IPS-18a (cell line): ENCODE results near the gene MAP2K5.

Source experiments
- H3K27ac ChIP-seq: one replicate; pipeline ENCODE4 v1.5.1; 2013; ENCODE audit warnings: low read length
- H3K27me3 ChIP-seq: one replicate; pipeline ENCODE4 v1.6.1; 2013; ENCODE audit warnings: mild to moderate bottlenecking, low read length; ENCODE audit not compliant: control insufficient read depth, insufficient read depth
- H3K36me3 ChIP-seq: one replicate; pipeline ENCODE4 v1.6.1; 2013; ENCODE audit warnings: low read depth, low read length; ENCODE audit not compliant: control insufficient read depth
- H3K4me1 ChIP-seq: one replicate; pipeline ENCODE4 v1.6.1; 2013; ENCODE audit warnings: low read depth, low read length; ENCODE audit not compliant: control insufficient read depth
- H3K4me3 ChIP-seq: one replicate; pipeline ENCODE4 v1.5.1; 2013; ENCODE audit warnings: low read length
- H3K9ac ChIP-seq: one replicate; pipeline ENCODE4 v1.6.1; 2013; ENCODE audit warnings: mild to moderate bottlenecking, low read length, moderate library complexity
- H3K9me3 ChIP-seq: one replicate; pipeline ENCODE4 v1.6.1; 2013; ENCODE audit warnings: low read depth, low read length; ENCODE audit not compliant: control insufficient read depth

MAP2K5 gene

DNA sequence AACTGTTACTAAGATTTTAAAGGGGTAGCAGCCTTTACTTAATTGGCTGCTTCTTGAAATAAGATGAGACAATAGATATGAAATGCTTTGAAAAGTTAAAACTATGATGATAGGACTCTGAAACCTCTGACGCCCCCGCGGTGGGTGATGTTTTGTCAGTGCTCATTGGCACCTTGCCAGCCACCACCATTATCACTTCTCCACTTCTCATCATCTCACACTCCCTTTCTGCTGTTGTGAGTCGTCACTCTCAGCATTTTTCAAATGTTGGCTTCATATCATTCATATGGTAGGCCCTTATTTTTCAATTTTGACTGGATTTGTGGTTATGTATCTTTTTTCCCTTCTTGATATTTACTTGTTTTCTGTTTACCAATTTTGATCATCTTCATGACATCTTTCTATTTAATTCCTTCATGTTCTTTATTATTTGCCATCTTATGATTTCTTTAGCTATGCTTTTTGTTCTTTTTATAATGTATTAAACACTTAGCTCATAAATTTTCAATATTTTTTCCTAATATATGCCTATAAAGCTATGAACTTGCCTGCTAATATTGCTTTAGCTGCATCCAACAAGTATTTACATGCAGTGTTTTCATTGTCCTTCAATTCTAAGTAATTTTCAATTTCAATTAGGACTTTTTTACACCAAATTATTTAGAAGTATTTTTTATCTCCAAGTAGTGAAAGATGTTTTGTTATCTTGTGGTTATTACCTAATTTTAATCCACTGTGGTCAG lies 252.5 kb downstream of the MAP2K5 start:
- no peaks in the 10 kb centered on the region for H3K27me3 ChIP-seq
- no peaks in the 10 kb centered on the region for H3K36me3 ChIP-seq
- H3K4me1 ChIP-seq = peaks cover 19% of the 10 kb centered on the region
- no peak overlapping the region for H3K9ac ChIP-seq
- H3K4me3 ChIP-seq = no peak overlapping the region
- no peaks in the 10 kb centered on the region for H3K9me3 ChIP-seq
- no peak overlapping the region for H3K27ac ChIP-seq

DNA sequence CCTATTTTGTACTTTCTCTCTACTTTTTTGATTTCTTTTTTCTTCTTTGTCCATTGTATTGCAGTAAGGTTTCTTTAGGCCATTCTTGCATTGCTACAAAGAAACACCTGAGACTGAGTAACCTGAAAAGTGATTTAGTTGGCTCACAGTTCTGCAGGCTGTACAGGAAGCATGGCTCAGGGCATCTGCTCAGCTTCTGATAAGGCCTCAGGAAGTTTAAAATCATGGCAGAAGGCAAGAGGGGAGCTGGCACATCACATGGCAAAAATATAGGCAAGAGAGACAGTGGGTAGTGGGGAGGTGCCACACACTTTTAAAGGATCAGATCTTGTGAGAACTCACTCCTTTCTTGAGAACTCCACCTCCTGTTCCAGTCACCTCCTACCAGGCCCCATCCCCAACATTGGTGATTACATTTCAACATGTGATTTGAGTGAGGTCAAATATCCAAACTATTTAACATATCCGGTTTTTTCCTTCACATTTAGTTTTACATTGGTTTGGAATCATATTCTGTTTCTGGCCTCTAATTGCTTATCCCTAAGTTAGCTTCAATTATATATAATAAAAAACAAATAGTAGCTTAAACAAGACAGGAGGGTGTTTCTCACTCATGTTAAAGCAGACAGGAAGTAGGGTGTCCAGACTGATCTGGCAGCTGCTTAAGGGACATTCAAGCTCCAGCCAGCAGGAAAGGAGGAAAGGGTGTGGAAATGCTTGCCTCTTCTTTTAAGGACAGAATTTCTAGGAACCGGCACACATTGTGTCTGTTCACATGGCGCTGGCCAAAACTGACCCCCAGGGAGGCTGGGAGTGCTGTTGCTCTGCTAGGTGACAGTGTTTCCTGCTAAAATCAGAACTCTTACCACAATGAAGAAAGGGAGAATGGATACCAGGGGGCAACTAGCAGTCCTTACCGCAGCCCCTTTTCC lies 254.0 kb downstream of the MAP2K5 start:
- Histone ChIP-seq H3K9me3 (no peaks in the 10 kb centered on the region), H3K36me3 (no peaks in the 10 kb centered on the region), H3K4me3 (no peak overlapping the region)

DNA sequence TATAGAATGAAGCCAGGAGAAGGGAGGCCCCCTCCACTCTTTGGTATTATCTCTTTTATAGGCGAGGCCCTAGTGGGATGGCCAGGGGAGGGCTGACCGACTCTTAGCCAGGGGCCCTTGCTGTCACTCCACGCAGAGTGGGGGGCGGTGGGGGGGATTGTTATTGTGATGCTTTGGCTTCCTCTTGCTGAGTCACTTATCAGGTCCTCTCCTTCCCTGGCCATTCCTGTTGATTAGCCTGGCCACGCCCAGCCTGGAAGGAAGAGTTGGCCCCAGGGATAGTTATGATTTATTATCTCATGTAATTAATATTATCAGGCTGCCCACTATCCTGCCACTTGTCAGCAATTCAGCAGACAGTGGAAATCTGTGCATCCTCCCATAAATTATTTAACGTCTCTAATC lies 257.3 kb downstream of the MAP2K5 start:
- Histone ChIP-seq H3K4me1 (peaks cover 9% of the 10 kb centered on the region), H3K27ac (no peak overlapping the region), H3K4me3 (no peak overlapping the region), H3K9ac (no peak overlapping the region), H3K36me3 (no peaks in the 10 kb centered on the region), H3K9me3 (no peaks in the 10 kb centered on the region), H3K27me3 (no peaks in the 10 kb centered on the region)

More for the DNA sequence above, 254.0 kb downstream of the MAP2K5 start:
- Histone ChIP-seq H3K4me1 (peaks cover 10% of the 10 kb centered on the region), H3K27me3 (no peaks in the 10 kb centered on the region), H3K27ac (no peak overlapping the region), H3K9ac (no peak overlapping the region)

DNA sequence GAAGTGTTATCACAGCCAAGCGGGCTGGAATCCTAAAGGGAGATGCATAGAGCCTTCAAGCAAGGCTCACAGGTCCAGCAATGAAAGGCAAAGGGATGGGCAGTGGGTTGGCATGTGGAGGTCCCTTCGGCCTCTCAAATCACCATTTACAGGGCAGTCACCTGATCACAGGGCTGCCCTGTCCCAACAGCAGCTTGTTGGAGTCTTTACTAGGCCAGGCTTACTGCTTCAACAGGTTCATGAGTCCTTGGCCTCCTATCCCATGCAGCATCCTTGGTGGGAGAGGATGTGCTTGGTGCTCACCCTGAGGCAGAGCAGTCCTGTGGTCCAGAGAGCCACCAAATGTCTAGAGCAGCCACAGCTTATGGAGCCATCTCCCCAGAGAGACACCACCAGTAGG lies 258.6 kb downstream of the MAP2K5 start:
- Histone ChIP-seq H3K36me3 (no peaks in the 10 kb centered on the region), H3K9me3 (no peaks in the 10 kb centered on the region), H3K27me3 (no peaks in the 10 kb centered on the region), H3K9ac (no peak overlapping the region), H3K27ac (no peak overlapping the region), H3K4me3 (no peak overlapping the region), H3K4me1 (peaks cover 20% of the 10 kb centered on the region)

DNA sequence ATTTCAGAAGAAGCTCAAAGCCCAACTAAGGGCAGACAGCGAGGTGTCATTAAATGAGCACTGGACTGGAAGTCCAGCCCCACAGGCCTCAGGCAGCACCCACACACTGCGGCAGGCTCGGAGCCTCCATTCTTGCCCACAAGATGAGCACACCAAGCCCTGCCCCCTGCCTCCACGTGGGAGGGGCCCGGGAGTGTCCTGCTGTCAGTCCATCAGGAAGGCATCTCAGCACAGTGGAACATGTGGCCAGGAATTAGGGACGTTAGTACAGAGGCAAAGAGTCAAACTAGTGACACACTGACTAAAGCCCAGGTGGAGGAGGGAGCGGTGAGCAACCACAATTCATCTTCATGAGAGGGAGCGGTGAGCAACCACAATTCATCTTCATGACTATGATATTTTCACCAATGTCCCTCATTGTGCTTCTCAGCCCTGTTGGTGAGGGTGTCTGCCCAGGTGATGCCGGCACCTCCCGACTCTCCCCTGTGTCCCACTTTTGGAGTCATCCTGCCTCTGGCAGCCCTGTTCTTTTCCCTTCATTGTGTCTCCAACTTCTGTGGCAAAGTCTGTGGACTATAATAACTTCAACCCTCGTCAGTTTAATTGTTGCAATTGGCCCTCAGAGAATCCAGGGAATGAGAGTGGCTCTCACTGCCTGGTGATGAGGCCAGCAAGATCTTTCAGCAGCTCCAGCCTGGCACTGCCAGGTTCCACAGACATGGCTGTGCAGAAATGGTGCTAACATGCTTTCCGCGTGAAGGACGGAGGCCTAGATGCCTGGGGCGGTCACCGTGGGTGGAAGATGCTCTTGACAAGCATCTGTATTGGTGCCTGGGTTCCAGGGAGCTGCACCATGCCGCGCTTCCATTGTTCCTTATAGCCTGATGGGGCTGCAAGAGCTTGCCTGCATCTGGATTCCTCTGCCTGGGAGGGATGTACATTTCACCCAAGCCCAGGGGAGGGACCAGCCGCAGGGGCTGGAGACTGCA lies 259.7 kb downstream of the MAP2K5 start:
- Histone ChIP-seq H3K9ac (no peak overlapping the region), H3K9me3 (no peaks in the 10 kb centered on the region), H3K4me1 (peaks cover 20% of the 10 kb centered on the region), H3K27ac (no peak overlapping the region), H3K27me3 (no peaks in the 10 kb centered on the region), H3K4me3 (no peak overlapping the region), H3K36me3 (no peaks in the 10 kb centered on the region)

DNA sequence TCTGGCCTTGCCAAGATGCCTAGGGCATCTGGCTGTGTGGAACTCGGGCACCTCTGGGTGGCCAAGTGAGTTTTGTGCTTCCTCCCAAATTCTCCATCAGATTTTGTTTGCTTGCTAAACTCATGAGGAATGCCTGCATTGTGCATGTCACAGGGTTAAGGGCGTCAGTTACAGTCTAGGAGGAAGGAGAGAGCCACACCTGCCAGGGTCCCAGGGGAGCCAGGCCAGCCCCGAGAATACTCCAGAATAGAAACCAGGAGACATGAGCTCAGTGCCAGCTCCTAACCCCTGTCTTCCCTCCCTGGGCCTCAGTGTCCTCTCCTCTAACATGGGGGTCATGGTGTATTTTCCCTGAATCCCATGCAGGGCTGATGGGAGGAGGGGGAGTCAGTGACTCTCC lies 260.8 kb downstream of the MAP2K5 start:
- H3K36me3 ChIP-seq = no peaks in the 10 kb centered on the region
- H3K9me3 ChIP-seq = no peaks in the 10 kb centered on the region
- no peak overlapping the region for H3K27ac ChIP-seq
- H3K9ac ChIP-seq = no peak overlapping the region
- no peak overlapping the region for H3K4me3 ChIP-seq
- H3K4me1 ChIP-seq = peaks cover 20% of the 10 kb centered on the region
- no peaks in the 10 kb centered on the region for H3K27me3 ChIP-seq

DNA sequence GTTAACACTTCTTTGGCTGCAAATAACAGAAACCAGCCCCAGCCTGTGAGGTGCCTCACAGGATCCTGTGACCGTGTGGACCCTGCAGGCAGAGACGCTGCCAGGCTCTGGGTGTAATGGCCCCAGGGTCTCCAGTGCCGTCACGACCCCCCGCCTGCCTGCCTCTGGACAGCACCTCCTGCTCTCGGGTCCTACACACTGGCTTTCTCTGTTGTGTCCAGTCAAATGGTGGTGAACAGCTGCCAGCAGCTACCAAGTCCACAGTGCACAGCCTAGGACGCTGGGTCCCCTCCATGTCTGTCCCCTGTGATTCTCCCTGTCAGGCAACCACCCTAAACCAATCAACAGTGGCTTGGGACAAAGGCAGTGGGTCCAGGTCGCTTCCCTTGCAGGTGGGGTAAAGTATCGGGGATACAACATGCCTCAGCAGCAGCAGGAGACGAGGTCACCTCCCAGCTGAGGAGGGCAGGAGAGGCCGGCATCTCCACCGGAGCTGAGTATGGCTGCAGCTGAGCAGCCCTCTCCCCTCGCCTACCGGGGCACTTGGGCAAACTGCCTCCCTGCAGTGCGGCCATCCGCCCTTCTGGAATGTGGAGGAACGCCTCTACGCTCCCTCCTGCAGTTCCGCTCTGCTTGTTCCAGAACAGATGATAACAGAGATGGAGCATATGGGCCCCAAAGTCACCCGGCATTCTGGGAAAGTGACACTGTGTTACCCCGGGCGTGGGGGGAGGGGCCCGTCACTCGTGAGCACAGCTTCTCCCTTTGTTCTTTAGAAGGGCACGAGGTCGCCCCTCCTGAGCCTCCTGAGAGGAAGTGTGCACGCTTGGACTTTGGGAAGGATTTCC lies 261.7 kb downstream of the MAP2K5 start:
- Histone ChIP-seq H3K4me1 (peaks cover 20% of the 10 kb centered on the region), H3K27ac (no peak overlapping the region), H3K36me3 (no peaks in the 10 kb centered on the region), H3K9me3 (no peaks in the 10 kb centered on the region), H3K4me3 (no peak overlapping the region), H3K27me3 (no peaks in the 10 kb centered on the region), H3K9ac (no peak overlapping the region)

DNA sequence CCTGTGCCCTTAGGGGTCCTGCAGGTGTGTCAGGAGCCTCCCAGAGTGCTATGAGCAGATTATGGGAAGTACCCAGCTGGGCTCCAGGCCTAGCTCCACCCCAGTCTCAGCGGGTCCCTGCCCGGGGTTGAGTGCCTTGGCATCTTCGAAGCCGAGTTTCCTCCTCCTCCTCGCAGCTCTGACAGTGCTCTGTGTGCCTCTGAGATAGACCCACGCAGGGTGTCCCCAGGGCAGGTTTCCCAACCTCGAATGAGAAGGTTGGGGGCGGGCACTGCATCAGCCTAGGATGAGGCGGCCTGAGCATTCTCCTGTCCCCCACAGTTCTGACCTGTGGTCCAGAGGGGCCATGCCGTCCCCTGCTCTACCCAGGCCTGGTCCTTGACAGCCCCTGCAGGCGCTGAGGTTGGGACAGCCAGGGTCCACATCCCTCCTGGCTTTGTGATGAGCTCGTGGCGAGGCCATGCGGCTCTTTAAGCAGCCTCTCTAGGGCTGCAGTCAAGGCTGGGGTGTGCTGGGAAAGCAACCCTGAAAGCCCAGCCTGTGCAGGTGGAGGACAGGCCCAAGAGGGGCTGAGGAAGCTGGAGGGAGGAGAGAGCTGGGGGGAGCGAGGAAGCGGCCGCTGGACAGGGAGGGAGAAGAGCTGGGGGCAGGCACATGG lies 262.6 kb downstream of the MAP2K5 start:
- H3K9ac ChIP-seq = no peak overlapping the region
- peaks cover 20% of the 10 kb centered on the region for H3K4me1 ChIP-seq
- H3K27me3 ChIP-seq = no peaks in the 10 kb centered on the region
- H3K9me3 ChIP-seq = no peaks in the 10 kb centered on the region
- no peak overlapping the region for H3K4me3 ChIP-seq
- no peak overlapping the region for H3K27ac ChIP-seq
- no peaks in the 10 kb centered on the region for H3K36me3 ChIP-seq

DNA sequence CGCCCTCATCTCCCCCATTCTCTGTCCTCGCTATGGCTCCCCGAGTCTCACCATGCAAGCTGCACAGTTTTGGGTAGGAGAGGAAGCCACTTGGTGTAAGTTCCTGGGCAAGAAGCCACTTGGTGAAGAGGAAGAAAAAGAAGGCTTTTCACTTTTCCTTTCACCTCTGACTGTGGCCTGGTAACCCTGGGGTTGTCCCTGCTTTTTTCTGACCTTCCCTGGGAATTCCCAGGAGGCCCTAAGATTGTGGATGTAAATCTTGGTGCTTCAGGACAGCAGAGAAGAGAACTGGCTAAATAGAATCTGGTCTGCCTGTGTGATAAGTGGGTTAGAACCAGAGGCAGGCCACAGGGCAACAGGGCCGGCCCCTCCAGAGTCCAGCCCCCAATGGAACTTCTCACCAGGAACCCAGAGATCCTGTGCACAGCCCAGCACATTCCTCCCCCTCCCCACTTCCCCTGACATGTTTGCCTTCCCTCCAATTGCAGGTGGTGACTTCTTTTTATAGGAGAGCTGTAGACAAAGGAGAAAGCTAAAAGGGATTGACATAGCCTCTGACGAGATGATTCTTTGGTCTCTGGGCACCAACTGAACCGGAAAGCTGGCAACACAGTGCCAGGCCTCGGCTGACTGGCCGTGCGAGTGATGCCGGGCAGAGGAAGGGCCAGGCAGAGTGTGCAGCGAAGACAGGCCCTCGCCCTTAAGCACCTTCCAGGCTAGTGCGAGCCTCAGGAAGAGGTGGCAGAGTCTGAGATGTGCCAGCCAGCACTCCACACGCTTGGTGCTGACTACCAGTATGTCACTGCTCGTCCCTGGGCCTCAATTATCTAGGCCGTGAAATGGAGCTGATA lies 263.4 kb downstream of the MAP2K5 start:
- Histone ChIP-seq H3K27me3 (no peaks in the 10 kb centered on the region), H3K9me3 (no peaks in the 10 kb centered on the region), H3K36me3 (no peaks in the 10 kb centered on the region), H3K4me1 (peaks cover 20% of the 10 kb centered on the region), H3K27ac (no peak overlapping the region), H3K4me3 (no peak overlapping the region), H3K9ac (no peak overlapping the region)
